ENCODE results near the gene TRIM41.
A peak's percentile ranks its signal among the peaks of the same experiment; 100 is the strongest.
"Not testable (repeated sequence)": the region's sequence is repeated elsewhere in the genome, so short reads cannot be mapped to it uniquely, and the experiment has no call there.

TRIM41 gene

DNA sequence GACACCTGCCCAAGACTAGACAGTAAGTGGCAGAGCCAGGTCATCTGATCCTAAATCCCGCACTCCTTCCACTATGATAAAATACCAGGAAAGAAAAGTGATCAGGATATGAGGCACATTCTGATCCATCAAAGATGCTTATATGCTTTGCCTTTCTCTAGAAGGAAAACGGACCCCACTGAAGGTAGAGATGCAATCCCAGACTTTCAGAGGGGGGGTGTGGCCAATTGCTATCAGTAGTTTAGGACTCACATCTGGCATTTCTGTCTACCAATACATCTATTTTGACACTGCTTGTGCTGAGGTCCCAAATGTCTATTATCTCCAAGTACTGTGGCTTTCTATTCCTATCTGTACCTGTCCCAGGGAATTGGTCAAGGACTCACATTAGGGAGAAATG, 36.2 kb downstream of the TRIM41 start:
- no peak for DNase-seq

DNA sequence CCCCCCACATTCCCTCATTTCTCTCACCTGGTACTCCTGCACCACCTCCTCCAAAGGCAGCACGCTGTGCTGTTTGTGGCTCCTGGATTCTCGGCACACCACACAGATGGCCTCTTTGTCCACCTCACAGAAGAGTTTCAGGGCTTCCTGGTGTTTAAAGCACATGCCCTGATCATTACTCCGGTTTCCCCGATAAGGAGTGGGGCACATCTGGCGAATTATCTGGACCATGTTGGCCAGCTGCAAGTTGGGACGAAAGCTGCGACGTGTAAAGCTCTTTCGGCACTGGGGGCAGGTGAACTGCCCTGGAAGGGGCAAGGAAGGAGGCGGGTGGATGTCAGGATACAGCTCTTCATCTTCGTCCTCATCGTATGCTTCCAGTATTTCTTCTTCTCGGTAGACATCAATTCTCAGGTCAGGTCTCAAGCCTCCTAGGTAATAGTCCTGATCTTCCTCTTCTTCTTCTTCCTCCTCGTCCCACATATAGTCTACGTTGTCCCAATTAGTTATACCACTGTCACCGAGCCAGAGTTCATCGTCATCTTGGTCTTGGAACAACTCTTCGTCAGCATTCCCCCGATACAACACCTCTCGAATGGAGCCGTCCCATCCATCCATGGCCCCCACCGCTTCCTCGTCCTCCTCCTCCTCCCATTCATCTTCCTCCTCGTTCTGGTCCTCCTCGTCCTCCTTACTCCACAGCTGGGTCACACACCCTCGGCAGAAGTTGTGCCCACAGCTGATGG, 37.1 kb downstream of the TRIM41 start:
- DNase-seq = no peak

DNA sequence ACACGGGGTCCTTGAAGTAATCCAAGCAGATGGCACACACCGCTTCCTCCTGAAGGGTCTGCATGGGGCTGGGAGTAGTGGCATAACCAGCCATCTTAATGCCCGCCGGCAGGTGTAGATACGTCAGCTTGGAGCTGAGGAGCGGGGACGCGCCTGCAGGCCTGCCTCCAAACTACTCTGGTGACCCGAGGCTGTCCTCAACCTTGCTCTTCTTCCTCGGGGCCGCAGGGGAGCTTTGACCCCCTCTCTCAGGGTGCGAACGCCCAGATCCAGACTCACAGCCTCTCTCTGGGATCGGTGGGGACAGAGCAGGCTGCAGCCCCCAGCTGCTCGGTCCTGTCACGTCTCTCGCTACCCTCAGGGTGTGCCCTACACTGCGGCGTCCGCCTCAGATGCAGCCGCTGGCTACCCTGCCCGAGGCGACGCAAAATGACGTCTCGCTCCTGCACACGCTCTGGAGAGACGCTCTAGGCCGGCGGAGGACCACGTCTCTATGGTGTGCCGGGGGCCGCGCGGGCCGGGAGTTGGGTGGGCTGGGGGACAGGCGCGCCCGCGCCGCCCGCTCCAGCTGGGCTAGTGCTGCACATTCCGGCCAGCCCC, 37.7 kb downstream of the TRIM41 start, which contains the start of gene TRIM52:
TSS of gene TRIM52 (minus strand) at position 424 of the 600 bp plus-strand sequence. CDS start at position 94, 330 bp downstream.
- DNase-seq = peak; percentile 79 to 95 (median 85)

GRCh38 chr5:181261320-181262049, 38.4 kb downstream of the TRIM41 start:
- DNase-seq = peak; percentile 64 to 81 (median 73)

GRCh38 chr5:181263633-181264032, 40.6 kb downstream of the TRIM41 start:
- DNase-seq = no peak

DNA sequence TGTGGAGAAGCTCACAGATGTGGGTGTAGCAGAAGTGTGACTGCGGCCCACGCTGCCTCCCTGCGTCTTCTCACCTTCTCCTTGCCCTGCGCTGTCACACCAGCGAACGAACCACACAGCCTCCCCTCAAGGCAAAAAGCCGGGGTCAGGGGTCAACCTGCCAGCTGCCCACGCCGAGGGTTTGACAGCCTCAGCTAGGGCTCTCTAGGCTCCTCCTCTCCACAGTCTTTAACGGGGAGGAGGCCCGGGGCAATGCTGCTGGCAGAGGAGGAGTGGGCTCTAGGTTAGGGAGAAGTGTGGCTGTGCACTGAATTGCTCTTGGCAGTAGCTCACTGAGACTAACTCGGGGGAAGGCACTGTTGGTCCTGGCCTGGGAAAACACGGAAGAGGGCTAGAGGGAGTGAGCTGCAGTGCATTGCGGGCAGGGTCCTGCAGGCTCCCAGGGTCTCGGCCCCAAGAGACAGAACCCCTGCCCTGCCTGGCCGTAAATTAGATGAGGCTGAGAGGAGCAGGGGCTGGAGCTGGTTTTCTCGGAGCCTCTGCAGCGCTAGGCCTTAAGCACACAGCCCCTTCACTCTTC, 42.1 kb downstream of the TRIM41 start:
- DNase-seq = no peak

DNA sequence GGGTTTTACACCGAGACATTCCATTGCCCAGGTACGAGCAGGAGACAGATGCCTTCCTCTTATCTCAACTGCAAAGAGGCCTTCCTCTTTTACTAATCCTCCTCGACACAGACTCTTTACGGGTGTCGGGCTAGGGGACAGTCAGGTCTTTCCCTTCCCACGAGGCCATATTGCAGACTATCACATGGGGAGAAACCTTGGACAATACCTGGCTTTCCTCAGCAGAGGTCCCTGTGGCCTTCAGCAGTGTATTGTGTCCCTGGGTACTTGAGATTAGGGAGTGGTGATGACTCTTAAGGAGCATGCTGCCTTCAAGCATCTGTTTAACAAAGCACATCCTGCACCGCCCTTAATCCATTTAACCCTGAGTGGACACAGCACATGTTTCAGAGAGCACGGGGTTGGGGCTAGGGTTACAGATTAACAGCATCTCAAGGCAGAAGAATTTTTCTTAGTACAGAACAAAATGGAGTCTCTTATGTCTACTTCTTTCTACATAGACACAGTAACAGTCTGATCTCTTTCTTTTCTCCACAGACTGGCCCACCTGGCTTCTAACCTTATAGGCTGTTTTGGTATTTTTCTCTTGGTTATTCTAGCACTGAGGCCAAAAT, 44.3 kb downstream of the TRIM41 start:
- not testable (repeated sequence) for DNase-seq

GRCh38 chr5:181267907-181268306, 44.8 kb downstream of the TRIM41 start:
- not testable (repeated sequence) for DNase-seq

- DNase-seq = no peak
These were observed 48.0 kb downstream of the TRIM41 start for GRCh38 chr5:181271081-181271480.

DNA sequence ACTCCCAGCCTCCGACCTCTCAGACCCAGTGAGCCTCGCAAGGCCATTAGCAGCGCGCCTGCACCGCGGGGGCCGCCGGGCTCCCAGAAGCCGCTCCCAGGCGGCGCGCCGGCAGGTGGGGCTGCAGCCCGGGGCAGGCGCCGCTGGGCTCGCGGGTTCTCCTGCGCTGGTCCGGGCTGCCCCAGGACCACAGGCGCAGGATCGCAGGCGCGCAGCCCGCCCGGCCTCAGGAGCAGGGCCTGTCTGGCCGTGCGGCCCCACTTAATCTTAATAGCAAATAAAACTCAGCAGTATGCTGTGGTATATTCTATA, 50.3 kb downstream of the TRIM41 start:
- DNase-seq = not testable (repeated sequence)

GRCh38 chr5:181280251-181280762, 57.2 kb downstream of the TRIM41 start:
- no peak for DNase-seq

DNA sequence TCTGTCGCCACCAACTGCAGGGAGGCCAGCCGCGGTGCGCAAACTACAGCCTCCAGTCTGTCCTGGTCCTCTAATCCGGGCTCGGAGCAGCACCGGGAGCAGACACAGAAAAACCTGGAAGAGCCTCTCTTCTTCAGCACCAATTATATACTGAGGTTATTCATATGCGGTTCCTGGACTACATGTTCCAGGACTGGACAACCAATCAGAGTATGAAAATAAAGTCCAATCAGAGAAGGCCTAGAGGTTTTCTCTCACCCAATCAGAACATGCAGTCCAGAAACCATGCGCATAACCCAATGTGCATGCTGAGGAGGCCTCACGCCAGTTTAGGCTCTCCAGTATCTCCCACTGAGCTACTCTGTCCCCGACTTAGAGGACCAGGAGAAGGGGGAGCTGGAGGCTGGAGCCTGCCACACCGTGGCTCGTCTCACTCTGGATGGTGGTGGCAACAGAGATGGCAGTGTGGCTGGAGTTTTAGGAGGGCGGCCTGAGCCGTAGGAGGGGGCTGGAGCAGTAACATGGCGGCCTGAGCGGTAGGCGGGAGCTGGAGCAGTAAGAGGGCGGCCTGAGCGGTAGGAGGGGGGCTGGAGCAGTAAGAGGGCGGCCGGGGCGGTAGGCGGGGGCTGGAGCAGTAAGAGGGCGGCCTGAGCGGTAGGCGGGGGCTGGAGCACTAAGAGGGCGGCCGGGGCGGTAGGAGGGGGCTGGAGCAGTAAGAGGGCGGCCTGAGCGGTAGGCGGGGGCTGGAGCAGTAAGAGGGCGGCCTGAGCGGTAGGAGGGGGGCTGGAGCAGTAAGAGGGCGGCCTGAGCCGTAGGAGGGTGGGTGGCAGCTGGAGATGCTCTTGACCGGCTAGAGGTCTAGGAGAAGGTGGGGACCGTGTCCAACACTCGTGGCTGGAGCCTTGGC, 58.2 kb downstream of the TRIM41 start:
- DNase-seq = no peak

DNA sequence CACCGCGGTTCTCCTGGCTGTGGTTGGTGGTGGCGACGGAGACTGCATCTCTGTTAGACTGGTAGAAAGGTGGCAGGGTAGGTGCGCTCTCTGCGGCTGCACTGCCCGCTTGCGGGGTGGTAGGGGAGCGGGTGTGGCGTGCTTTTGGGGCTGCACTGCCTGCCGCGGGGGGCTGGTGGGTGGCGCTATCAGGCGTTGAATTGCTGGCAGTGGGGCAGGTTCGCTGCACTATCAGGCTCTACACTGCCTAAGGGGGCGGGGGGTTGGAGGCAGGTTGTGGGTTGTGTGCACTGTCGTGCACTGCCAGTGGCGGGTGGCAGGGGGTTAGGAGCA, 58.9 kb downstream of the TRIM41 start:
- no peak for DNase-seq

GRCh38 chr5:181282415-181282814, 59.3 kb downstream of the TRIM41 start:
- not testable (repeated sequence) for DNase-seq

GRCh38 chr5:181282874-181283273, 59.8 kb downstream of the TRIM41 start:
- DNase-seq = no peak

- no peak for DNase-seq
These were observed 60.3 kb downstream of the TRIM41 start for GRCh38 chr5:181283347-181283746.

- DNase-seq = not testable (repeated sequence)
These were observed 61.0 kb downstream of the TRIM41 start for GRCh38 chr5:181283841-181284755.
